HG02798 (cell line): ENCODE results near the gene PRPF19.

Source experiments
- ATAC-seq: cut with Tn5 transposase; IDR thresholded peaks from one replicate; pipeline ENCODE4 v1.9.1; 2021; ENCODE audit warnings: mild to moderate bottlenecking; ENCODE audit not compliant: unreplicated experiment, poor library complexity

Gene PRPF19

GRCh38 chr11:60924906-60925853 is 18.8 kb upstream of the PRPF19 start:
- ATAC-seq = no peak

DNA sequence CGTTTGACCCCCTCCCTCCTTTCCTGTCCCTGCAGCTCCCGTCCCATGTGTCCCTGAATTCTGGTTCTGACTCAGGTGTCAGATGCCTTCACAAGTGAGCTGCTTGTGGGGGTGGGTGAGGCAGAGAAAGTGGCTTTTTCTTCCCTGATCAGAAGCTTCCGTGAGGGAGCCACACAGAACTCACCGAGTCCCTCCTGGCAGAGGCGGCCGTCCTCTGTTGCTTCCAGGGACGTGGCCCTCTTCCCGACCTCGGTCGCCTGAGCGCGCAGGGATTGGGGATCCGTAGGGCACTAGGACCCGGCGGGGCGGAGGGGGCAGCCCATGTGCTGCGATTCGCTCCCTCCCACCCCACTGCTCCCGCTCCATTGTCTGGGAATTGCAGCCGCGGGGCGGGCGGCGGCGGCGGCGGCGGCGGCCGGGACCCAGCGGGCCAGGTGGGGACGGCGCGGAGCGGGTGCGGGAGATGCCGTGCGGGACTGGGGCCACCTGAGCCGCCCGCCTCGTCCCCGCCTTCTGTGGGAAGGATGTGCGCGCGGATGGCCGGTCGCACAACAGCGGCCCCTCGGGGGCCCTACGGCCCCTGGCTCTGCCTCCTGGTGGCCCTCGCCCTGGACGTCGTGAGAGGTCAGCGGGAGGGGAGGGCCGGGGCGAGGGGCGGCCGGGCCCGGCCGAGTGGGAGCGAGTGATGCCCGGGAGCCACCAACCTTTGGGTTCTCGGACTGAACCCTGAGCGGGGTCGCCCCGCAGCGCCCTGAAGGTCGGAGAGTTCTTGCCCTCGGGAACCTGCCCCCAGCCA is 17.9 kb upstream of the PRPF19 start, which contains the start of gene TMEM132A:
TSS of gene TMEM132A (plus strand) at position 351 of the 796 bp plus-strand sequence. CDS start at position 525, 174 bp downstream.
- ATAC-seq = no peak

GRCh38 chr11:60923800-60924109 is 17.4 kb upstream of the PRPF19 start:
- no peak for ATAC-seq

GRCh38 chr11:60923326-60923725 is 16.9 kb upstream of the PRPF19 start:
- ATAC-seq = no peak

DNA sequence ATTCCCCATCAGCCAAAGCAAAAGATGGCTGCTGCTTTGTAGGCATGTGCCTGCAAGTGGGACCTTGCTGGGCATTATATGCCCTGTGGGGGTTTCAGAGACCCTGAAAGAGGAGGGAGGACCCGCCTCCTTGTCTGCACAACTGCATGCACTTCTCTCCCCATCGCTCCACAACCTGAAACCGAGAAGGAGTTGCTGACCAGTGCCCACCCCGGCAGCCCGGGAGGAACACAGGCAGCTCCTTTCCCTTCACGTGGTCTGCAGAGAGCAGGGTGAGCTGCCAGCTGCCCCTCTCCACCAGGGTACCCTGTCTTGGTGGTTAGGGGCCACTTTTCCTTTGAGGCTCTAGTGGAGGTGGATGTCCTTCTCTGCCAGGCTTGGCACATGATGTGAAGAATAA is 16.5 kb upstream of the PRPF19 start:
- no peak for ATAC-seq

- ATAC-seq = no peak
Observed at GRCh38 chr11:60921777-60922335, 15.5 kb upstream of the PRPF19 start.

GRCh38 chr11:60921259-60921658 is 14.9 kb upstream of the PRPF19 start:
- ATAC-seq = no peak

- no peak for ATAC-seq
Observed at GRCh38 chr11:60919956-60920355, 13.6 kb upstream of the PRPF19 start.

GRCh38 chr11:60919320-60919719 is 12.9 kb upstream of the PRPF19 start:
- no peak for ATAC-seq

GRCh38 chr11:60918939-60919265 is 12.5 kb upstream of the PRPF19 start:
- no peak for ATAC-seq

GRCh38 chr11:60918251-60918938 is 12.0 kb upstream of the PRPF19 start:
- no peak for ATAC-seq

- no peak for ATAC-seq
Observed at GRCh38 chr11:60917267-60917666, 10.9 kb upstream of the PRPF19 start.

DNA sequence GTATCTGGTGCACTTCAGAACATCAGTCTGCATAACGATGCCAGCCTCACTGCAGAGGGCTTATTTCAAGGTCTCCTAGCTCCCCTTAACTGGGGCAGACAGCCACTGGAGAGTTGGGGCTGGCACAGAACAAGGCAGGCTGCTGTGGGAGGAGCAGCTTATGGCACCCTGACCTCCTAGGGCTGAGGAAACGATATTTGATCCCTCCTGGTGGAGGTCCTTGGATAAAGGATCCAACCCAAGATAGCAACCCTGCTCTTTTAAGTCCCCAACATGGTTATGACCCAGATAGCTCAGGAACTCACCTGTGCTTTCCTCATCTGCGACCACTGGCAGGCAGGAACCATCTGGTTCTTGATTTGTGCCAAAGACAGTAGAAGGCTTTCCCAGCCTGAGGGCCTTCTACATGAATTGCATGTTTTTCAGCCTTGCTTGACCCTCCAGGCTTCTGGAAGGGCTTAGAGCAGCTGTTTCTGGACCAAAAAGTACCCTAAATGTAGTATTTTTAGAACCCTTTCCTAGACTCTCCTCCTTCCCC is 10.4 kb upstream of the PRPF19 start:
- ATAC-seq = no peak

- peak; percentile 43 for ATAC-seq
Observed at GRCh38 chr11:60915248-60915914, 9.0 kb upstream of the PRPF19 start.

- no peak for ATAC-seq
Observed at GRCh38 chr11:60914633-60915247, 8.4 kb upstream of the PRPF19 start.

- peak; percentile 56 for ATAC-seq
Observed at GRCh38 chr11:60913793-60914632, 7.6 kb upstream of the PRPF19 start, which contains the start of gene TMEM109. TMEM109 (plus strand) TSS chr11:60914158; CDS start chr11:60919694, 5,536 bp downstream.

DNA sequence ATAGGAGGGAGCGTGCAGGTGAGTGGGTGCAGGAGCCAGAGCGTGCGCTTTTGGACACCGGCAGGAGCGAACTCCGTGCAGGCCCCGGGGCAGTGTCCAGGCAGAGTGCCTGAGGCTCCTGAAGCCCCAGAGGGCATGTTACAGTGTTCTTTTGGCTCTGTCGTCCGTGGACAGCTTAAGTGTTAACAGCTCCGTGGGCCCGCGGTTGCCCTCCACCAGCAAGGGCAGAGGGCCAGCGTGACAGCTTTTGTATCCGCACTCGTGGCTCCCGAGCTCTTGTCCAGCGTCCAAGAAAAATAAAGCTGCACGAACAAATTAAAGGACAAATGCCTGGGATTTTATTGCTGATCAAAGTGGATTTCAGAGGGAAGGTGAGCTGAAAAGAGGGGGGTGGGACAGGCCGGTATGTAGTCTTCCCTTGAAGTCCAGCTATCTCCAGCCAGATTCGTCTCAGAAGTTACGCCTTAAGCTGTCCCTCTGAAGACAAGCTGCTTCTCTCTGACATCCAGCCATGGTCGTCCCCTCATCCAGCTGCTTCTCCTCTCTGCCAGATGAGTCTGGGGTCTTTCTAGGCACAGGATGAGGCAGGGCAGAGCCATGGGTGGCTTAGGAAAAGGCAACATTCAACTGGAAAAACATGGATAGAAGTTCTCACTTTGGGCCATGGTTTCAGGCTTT is 6.6 kb upstream of the PRPF19 start:
- no peak for ATAC-seq
